ENCODE results near the gene C5orf15.

Gene C5orf15

GRCh38 chr5:133924221-133924920, 44.1 kb downstream of the C5orf15 start:
- DNase-seq (ENCODE audit: low read depth, low spot score): no peak

GRCh38 chr5:133921979-133922378, 46.4 kb downstream of the C5orf15 start:
- DNase-seq (ENCODE audit: low read depth, low spot score): no peak

DNA sequence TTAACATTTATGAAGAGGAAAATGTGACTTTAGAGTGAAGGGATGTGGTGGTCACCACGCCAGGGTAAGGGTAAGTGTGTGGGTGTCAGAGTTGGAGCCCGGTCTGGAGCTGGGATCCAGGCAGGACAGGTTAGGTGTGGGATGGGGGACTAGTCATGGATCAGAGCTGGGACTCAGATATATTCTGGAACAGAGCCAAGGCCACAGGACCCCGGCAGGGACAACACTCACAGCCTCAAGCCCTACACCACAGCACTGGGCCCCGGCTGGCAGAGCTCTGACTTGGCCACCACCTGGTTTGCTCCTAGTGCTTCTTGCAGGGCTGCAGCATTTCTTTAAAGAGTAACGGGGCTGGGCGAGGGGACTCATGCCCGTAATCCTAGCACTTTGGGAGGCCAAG, 47.4 kb downstream of the C5orf15 start:
- DNase-seq (ENCODE audit: low read depth, low spot score): no peak

GRCh38 chr5:133919148-133920136, 49.0 kb downstream of the C5orf15 start:
- DNase-seq (ENCODE audit: low read depth, low spot score): no peak

DNA sequence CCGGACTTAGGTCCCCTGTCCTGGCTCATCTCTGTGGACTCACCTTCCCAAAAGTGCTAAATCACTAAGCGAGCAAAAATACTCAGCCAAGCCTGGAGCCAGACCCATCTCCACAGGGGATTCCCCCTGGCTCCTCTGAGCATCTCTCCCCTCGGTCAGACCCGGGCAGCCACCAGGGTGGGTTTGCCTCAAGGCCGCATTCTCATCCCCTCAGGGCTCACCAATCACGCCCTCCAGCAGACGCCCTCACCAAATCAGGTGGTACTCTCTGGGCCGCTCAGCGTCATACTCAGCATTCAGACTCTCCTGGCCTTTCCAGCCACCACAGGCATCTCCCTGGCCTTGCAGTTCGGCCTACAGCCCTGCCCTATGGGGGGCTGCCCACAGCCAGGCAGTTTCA, 49.7 kb downstream of the C5orf15 start:
- DNase-seq (ENCODE audit: low read depth, low spot score): no peak

DNA sequence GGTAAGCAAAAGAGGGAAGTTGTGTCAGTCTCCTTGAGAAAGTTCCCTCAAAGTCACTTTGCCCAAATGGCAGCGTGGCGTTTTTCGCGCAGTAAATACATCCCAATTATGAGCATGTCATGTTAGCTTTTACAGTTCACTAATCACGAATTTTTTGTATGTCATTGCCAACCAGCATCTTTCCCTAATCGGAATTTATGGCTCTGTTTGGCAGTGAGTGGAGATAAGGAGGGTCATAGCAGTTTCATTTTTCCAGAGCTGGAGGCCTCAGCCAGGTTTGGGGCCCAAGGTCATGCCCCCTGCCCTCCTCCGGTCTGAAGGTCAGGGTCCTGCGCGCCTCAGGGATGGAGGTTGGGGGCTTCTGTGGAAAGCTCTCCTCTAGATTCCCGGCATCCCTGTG, 50.1 kb downstream of the C5orf15 start:
- no peak for DNase-seq (ENCODE audit: low read depth, low spot score)

DNA sequence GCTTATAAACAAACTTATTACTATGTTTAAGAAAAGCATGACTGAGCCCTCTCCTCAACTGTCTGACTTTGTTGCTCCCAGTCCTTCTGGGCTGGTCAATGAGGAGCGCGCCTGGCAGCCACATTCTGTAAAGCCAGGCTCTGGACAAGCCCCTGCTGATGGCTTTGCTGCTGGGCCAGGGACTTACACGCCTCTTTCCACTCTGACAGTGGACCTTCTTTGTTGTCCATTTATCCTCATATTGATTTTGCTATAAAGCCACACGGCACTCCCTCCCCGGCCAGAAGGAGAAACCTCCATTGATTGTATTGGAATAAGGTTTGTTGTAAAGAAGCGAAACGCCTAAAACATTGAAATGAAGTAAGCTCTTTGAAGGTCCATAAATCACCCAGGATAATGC, 50.6 kb downstream of the C5orf15 start:
- DNase-seq (ENCODE audit: low read depth, low spot score): no peak

- DNase-seq (ENCODE audit: low read depth, low spot score): no peak
Observed at GRCh38 chr5:133916914-133917313, 51.5 kb downstream of the C5orf15 start.

- DNase-seq (ENCODE audit: low read depth, low spot score): no peak
Observed at GRCh38 chr5:133916479-133916878, 51.9 kb downstream of the C5orf15 start.

DNA sequence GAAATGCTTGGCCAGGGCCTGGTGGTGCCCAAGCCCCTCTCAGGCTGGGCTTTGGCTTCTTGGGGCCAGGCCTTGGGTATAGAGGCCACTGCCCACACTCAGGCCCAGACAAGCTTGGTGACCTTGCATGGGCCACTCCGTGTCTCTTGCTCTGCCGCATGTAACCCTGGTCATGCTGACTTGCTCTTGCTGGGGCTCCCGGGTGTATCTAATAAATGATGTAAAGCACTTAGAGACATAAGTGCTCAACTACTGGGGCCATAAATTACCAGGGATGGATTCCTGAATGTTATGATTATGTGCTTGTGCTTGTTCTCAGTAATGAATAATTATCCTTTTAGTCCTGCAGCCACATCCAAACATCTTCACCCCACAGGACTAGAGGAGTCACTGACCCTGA, 54.0 kb downstream of the C5orf15 start:
- DNase-seq (ENCODE audit: low read depth, low spot score): no peak

DNA sequence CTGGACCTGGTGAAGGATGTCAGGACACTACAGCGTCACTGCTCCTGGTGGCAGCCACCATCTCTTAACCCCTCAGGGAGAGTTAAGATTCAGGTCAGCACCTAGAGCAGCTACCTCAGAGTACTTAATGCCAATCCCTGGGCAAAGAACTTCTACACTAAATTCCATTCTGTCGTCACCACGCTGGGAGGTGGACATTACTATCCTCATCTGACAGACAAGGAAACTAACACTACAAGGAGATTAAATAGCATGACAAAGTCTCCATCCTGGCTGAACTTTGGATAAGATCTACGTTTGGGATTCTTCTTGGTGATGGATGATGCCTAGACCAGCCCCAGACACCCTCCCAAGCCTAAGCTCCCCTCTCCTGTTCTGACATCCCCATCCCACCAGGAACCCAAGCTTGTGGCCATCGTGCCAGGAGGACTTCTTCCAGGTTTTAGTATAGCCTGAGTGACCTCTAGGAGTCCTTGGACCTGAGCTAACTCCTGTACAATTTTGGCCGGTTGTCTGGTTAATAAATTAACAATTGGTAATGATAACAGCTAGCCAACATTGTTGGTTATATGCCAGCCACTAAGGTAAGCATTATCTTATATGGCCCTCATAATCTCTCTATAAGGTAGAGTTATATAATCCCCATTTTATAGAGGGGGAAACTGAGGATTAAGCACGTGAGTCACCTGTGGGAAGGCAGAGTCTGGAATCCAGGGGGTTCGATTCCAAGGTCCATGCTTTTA, 54.8 kb downstream of the C5orf15 start:
- no peak for DNase-seq (ENCODE audit: low read depth, low spot score)

DNA sequence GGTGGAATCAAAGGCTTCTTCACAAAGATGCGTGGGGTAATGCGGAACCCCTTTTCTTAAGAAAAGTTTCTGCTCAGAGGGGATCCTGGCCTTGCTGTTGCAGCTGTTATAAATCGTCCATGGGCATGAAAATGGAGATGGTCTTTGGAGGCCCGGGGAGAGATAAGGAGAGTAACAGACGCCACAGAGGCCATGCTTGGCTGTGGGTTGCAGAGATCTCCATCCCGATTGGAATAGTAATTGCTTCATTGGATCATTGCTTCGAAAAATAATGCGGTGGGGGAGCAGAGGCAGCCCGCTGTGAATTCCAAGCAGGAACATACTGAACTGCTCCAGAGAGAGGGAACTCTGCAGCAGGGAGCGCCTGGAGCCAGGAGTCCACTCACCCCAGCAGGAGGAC, 55.5 kb downstream of the C5orf15 start:
- no peak for DNase-seq (ENCODE audit: low read depth, low spot score)

DNA sequence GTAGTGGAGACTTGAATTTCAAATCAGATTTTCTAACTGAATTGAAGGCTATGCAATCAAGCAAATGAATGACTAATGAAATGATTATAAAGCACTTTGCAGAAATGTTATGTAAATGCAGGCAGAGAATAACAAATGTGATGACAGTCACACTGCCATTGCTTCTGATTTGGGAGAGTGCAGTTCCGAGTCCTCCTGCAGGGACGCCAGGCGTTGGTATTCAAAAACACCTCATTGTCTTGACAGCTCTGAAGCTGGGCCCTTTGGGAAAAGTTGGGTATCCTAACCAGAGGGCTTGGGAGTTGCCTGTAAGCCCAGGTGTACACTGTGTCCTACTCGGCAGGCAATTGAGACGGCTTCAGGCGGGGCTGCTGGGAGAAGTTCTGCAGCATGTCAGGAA, 57.9 kb downstream of the C5orf15 start:
- no peak for DNase-seq (ENCODE audit: low read depth, low spot score)

GRCh38 chr5:133909603-133910002, 58.8 kb downstream of the C5orf15 start:
- DNase-seq (ENCODE audit: low read depth, low spot score): no peak

GRCh38 chr5:133907075-133907474, 61.4 kb downstream of the C5orf15 start:
- DNase-seq (ENCODE audit: low read depth, low spot score): no peak

- no peak for DNase-seq (ENCODE audit: low read depth, low spot score)
Observed at GRCh38 chr5:133906303-133906702, 62.1 kb downstream of the C5orf15 start.

Data from brain pericyte (primary cell).